Glutamatergic neuron (in vitro differentiated cells): ENCODE data around the gene DLG2. TPM values are rescaled to one million over a fixed set of nuclear protein-coding genes. Genes with fewer than 3 reads are reported as not detected.

ENCODE experiments used
- DNase-seq: peaks from one replicate; pipeline ENCODE4 v3.0.0; 2022
- H3K27ac Mint-ChIP-seq: one replicate; pipeline ENCODE4 v1.8.0; 2020; ENCODE audit warnings: mild to moderate bottlenecking, mixed read lengths, inconsistent platforms; ENCODE audit not compliant: unreplicated experiment
- H3K27me3 Mint-ChIP-seq: one replicate; pipeline ENCODE4 v1.8.0; 2020; ENCODE audit warnings: mild to moderate bottlenecking, moderate library complexity, mixed read lengths, inconsistent platforms; ENCODE audit not compliant: unreplicated experiment
- H3K36me3 Mint-ChIP-seq: one replicate; pipeline ENCODE4 v1.8.0; 2020; ENCODE audit warnings: mild to moderate bottlenecking, mixed read lengths, inconsistent platforms; ENCODE audit not compliant: unreplicated experiment
- H3K4me1 Mint-ChIP-seq: one replicate; pipeline ENCODE4 v1.8.0; 2020; ENCODE audit warnings: mild to moderate bottlenecking, low read depth, mixed read lengths, inconsistent platforms; ENCODE audit not compliant: unreplicated experiment
- H3K4me3 Mint-ChIP-seq: one replicate; pipeline ENCODE4 v1.8.0; 2020; ENCODE audit warnings: mild to moderate bottlenecking, mixed read lengths, inconsistent platforms; ENCODE audit not compliant: unreplicated experiment
- H3K9me3 Mint-ChIP-seq: one replicate; pipeline ENCODE4 v1.8.0; 2020; ENCODE audit warnings: mild to moderate bottlenecking, moderate library complexity, mixed read lengths, inconsistent platforms; ENCODE audit not compliant: unreplicated experiment
- total RNA-seq: library from RNA; stranded (reverse); fragmentation: NEBNext Ultra II Directional; extraction: Animal tissue kit (Norgen Biotek cat#: 25700); gene quantifications from one replicate; pipeline ENCODE4 v1.2.1, GENCODE V29; 2021; ENCODE audit not compliant: unreplicated experiment
- TF ChIP-seq, protein P1 (sequence below): fragments of 200-600 bp; sonication (generic); IDR thresholded peaks from one replicate; pipeline ENCODE4 v1.5.0; 2021; ENCODE audit not compliant: partially characterized antibody, unreplicated experiment

The DLG2 gene
- total RNA-seq, 1 donor from 2014 or later, result 2.9 TPM

DNA sequence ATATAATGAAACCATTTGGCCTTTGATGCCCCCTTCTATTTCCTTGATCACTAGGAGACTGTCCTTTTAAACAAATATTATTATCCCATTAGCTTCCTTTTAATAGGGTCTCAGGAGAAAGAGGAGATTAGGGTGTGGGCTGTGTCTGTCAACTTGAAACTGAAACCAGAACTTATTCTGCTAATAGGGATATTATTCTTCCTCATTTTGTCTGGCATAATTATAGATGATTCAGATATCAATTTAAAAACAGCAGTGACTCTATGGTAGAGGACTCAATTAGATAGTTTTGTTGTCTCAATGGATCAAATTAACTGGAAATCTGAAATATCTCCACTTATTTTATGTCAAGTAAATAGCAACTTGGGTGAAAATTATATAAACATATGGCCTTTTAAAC, 1756.1 kb downstream of the DLG2 start:
- TF ChIP-seq, protein P1, sequence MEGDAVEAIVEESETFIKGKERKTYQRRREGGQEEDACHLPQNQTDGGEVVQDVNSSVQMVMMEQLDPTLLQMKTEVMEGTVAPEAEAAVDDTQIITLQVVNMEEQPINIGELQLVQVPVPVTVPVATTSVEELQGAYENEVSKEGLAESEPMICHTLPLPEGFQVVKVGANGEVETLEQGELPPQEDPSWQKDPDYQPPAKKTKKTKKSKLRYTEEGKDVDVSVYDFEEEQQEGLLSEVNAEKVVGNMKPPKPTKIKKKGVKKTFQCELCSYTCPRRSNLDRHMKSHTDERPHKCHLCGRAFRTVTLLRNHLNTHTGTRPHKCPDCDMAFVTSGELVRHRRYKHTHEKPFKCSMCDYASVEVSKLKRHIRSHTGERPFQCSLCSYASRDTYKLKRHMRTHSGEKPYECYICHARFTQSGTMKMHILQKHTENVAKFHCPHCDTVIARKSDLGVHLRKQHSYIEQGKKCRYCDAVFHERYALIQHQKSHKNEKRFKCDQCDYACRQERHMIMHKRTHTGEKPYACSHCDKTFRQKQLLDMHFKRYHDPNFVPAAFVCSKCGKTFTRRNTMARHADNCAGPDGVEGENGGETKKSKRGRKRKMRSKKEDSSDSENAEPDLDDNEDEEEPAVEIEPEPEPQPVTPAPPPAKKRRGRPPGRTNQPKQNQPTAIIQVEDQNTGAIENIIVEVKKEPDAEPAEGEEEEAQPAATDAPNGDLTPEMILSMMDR, result no peak
- H3K27ac Mint-ChIP-seq, result no peak overlapping the region
- no peak overlapping the region for H3K4me3 Mint-ChIP-seq
- no peaks in the 10 kb centered on the region for H3K36me3 Mint-ChIP-seq
- H3K27me3 Mint-ChIP-seq, result no peaks in the 10 kb centered on the region
- no peak for DNase-seq
- H3K4me1 Mint-ChIP-seq, result peaks cover 6% of the 10 kb centered on the region
- H3K9me3 Mint-ChIP-seq, result no peaks in the 10 kb centered on the region

DNA sequence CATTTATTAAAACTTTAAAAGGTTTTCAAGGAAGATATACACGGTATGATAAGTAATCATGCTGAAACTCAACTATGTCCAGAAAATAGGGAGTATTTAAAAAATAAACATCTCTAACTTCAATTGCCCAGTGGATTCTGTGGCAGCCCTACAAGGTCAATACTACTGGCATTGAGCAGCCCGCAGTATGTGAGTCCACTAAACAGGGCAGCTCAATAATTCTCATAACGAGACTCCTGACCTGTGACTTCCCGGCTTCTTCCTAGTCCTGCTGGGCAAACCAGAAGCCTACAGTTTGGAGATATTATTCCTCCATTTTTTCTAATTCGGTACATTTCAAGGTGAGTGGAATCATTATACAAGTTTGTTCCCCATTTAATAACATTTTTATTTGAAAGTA, 1760.5 kb downstream of the DLG2 start:
- DNase-seq, result no peak
- peaks cover 6% of the 10 kb centered on the region for H3K4me1 Mint-ChIP-seq
- H3K9me3 Mint-ChIP-seq, result no peaks in the 10 kb centered on the region
- H3K36me3 Mint-ChIP-seq, result no peaks in the 10 kb centered on the region
- TF ChIP-seq, protein P1, result no peak
- H3K27me3 Mint-ChIP-seq, result no peaks in the 10 kb centered on the region
- H3K27ac Mint-ChIP-seq, result no peak overlapping the region
- H3K4me3 Mint-ChIP-seq, result no peak overlapping the region

DNA sequence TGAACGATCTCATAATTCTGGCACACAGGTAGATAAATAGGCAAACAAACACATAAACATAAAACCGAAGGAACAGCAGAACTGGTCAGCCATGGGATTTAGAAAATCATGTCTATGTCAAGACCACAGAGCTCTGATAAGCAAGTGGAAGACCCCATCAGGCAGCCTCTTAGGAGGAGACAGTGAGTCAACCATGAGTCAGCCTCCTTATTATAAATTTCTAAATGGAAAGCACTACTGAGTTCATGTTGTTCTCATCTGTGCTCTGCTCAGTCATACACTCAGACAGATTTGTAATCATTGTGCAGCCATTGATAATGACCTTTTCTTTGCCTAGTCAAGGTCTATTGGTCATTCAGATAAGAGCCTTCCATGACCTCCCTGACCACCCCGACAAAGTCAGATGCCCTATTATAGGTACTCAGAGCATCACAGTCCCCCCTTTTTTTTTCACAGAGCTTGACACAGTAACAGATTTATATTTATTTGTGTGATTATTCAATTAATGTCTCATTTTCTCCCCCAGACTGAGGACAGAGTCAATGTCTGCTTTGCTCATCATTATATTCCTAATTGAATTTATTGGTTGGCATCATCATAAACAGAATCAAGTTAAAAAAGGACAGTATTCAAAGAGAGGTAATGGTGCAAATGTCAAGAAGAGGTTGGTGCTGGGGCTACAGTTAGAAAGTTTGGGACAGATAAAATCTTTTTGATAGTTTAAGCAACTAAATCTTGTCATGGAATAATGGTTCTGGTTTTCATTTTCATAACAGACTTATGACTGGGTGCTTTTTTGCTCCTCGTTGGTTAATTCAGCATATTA, 1761.3 kb downstream of the DLG2 start:
- Mint-ChIP-seq H3K27me3 (no peaks in the 10 kb centered on the region), H3K4me1 (peaks cover 3% of the 10 kb centered on the region), H3K9me3 (peaks cover 1% of the 10 kb centered on the region), H3K27ac (no peak overlapping the region), H3K36me3 (peaks cover 2% of the 10 kb centered on the region), H3K4me3 (no peak overlapping the region)
- TF ChIP-seq, protein P1, result no peak
- no peak for DNase-seq

DNA sequence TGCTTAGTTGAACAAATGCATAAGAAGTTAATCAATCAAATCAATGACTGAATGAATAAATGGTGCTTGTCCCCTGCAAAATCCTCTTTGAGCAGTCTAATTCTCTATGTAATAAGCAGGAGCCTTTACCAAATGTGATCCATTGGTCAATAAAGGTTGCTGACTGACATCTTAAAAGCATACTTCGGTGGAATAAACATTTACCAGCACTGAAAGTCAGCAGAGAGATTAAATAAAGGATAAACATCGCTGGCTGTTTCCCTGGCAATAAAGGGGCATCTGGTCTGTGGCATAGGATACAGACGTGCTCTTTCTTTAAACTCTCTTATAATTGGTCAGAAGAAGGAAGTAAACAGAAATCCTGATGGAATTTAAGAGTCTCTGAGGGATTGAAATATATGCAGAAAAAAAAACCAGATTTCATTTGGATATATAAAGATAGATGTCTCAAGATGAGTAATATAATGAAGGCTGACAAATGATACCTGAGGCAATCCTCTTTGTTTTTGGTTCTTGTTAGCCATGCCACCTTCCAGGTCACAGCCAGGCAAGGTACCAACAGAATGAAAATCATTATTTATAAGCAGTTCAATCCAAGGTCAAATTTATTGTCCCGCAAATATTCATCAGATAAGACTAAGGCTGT, 1762.6 kb downstream of the DLG2 start:
- Mint-ChIP-seq H3K4me3 (no peak overlapping the region), H3K27me3 (no peaks in the 10 kb centered on the region)
- no peak for DNase-seq

More for the DNA sequence above, 1762.6 kb downstream of the DLG2 start:
- Mint-ChIP-seq H3K4me1 (peaks cover 3% of the 10 kb centered on the region), H3K36me3 (peaks cover 5% of the 10 kb centered on the region), H3K9me3 (peaks cover 2% of the 10 kb centered on the region), H3K27ac (no peak overlapping the region)
- TF ChIP-seq, protein P1, result no peak
